H54 (cell line): Measurements from ENCODE around the gene HOXD4.

Experiments
- DNase-seq: peaks from one replicate; pipeline ENCODE4 v3.0.0; 2011; ENCODE audit warnings: low spot score, mixed read lengths; ENCODE audit not compliant: insufficient read length
- FAIRE-seq: peaks from 3 replicates; lab custom pipeline; 2011; peaks lifted over from hg19 to GRCh38; lab: Jason Lieb, UNC
- POLR2A ChIP-seq: IDR thresholded peaks from 2 replicates; pipeline ENCODE4 v1.6.1; 2011; ENCODE audit warnings: low read depth, mild to moderate bottlenecking, low read length

HOXD4 gene

DNA sequence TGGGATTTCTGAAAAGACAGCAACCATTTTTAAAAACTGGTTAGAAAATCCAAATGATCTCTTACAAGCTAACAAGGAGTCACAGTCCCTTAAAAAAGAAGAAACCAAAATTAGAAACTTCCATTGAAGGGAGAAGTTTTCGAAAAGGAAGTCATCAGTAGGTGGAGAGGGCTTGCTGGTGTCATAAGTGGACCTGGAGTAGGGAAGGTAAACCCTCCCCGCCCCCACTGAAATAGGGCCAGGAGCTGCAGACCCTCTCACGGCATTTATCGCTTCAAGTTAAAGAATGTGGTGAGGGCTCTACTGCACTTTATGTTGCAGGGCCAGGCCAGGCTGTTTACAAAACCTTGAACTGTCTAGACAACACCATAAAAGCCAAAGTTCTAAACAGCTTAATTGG is 41.4 kb upstream of the HOXD4 start:
- FAIRE-seq (no peak), DNase-seq (no peak)

DNA sequence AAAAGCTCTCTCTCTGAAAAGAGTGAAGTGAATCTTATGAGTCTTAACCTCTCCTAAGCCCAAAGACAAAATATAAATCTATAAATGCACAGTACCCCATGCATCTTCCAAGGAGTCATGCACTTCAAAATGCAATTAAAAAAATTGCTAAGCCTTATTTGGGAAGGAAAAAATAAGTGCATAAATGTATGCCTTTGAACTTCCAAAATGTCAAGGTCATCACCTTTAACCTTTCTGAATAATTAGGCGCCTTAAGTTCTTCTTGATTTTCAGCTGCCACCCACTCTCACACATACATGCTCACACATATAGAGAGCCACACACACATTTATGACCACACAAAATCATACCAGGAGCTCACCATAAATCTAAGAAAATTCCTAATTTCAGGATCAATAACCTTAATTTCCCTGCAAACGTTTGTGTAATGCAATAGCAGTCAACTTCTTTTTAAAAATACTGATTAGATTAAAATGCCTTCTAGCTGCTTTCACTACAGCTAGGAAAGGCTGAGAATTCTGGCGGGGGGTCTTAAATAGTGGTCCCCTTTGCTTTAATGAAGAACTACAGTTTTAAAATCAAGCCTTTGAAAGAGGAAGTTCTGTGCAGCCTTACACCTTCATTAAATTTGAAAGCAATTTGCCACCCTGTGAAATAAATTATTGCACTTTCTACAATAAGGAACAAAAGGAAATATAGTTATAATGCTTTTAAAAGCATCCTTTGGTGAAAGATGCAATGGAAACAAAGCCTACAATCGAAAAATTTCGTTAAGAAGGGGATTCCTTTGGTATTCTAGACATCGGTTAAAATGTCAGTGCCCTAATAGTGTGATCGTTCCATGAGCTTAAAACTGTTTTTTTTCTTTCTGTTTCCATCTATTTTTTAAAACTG is 40.7 kb upstream of the HOXD4 start:
- no peak for DNase-seq
- no peak for FAIRE-seq
- no peak for TF ChIP-seq POLR2A

More for the DNA sequence above, 41.4 kb upstream of the HOXD4 start:
- TF ChIP-seq POLR2A = no peak

- no peak for FAIRE-seq
- DNase-seq = no peak
- no peak for TF ChIP-seq POLR2A
Observed at GRCh38 chr2:176111309-176111663, 40.1 kb upstream of the HOXD4 start.

DNA sequence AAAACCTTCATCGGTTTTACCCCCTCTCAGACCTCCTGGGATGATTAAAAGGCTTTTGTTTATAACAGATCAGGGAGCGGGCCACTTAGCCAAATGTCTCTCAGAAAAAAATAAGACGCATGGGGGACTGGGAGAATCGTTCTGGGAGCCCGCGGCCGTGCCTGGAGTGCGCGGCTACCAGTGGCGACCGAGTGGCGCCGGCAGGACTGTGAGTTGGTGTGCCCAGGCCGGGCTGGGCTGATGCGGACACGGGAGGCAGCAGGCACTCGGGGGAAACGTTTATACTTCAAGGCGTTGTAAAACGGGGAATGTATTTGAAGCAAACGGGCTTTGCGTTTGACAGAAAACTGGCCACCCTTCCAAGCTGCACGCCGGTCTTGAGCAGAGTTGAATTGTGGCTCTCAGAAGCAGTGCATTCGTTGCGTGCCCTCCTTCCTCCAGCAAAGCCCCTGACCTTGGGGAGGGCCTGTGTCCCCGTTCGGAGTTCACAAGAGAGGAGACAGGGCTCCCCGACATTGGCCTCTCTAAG is 39.4 kb upstream of the HOXD4 start:
- no peak for FAIRE-seq
- TF ChIP-seq POLR2A = no peak
- no peak for DNase-seq

DNA sequence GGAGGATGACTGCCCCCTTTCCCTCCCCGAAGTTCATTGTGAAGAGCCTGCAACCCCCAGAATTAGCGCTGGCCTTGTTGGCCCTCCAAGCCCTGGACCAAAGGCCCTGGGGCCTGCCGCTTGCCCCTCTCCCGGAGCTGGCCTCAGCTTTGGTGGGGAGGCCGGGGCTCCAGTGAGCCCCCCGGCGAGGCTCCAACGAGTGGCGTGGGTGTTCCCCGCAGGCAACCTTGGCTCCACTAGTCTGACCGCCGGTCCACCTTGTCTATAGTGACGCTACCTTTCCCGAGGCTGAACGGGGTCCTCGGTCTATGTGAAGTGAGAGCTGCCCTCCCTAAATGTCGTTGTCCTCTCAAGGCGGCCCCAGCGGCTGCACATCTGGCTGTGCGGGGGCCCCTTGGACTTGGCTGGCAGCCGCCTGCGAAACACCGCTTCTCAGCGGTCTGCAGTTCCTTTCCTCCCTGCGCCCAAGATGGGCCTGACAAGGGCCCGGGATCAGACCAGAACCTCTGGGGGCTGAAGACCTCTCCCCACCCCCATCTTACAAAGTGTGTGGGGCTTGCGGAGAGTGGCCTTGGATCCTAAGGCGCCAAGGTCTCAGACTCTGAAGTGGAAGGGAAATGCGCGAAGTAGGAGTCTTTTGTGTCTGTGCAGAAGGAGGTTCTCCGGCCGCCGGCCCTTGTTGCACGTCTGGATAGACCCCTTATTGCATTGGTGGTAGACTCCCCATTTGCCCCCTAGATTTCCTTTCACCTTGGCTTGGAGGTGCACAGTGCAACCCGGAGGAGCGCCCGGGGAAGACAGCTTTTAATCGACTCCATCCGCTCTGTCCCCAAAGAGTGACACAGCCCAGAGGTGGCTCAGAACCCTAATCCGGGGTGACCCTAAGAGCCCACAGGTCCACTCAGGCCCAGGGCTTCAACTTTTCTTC is 38.7 kb upstream of the HOXD4 start:
- no peak for FAIRE-seq
- no peak for TF ChIP-seq POLR2A

GRCh38 chr2:176114120-176114929 is 37.0 kb upstream of the HOXD4 start:
- FAIRE-seq (no peak), DNase-seq (no peak)
- no peak for TF ChIP-seq POLR2A

More for the DNA sequence above, 38.7 kb upstream of the HOXD4 start:
- no peak for DNase-seq

GRCh38 chr2:176114930-176115625 is 36.3 kb upstream of the HOXD4 start:
- TF ChIP-seq POLR2A = no peak
- no peak for DNase-seq
- FAIRE-seq = no peak

DNA sequence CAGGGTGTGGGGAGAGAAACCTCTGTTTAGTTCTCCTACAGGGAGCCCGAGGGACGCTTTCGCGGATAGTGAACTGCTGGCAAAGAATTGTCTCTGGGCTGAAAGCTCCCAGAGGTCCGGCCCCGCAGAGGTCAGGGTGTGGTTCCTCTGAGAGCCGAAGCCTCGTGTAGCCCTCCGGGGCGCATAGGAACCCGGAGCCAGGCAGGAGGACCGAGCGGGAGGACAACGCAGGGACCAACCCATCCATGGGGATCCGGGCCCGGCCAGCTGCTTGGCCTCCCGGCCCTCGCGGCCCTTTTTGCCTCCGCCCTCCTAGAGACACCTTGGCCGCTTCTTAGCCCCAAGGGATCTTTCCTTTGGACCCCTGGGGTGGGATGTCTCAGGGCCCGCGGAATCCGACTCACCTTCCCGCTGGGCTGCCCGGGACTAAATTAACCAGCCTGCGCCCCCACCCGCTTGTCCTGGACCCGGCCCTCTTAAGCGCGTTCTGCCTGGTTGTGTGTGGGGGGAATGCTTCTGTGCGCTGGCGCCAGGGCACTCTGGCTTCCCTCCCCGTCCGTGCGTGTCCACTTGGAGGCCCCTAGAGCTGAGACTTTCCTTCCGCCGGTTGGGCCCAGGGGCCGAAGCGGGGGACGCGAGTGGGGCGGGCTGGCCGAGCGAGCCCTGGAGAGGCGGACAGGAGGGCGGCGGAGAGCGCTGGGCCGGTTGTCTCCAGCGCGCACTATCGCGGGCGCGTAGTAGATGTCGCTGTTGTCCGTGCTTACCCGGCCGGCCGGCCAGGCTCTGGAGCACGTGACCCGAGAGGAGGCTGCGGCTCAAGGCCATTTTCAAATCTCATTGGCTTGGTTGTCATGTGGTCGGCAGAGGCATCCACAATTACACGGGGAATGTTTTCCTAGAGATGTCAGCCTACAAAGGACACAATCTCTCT is 35.2 kb upstream of the HOXD4 start, which contains the start of gene HOXD10:
Gene HOXD10, plus strand, starts transcription at position 896 of the 931 bp plus-strand sequence. CDS start 56 bp downstream, outside the sequence.
- TF ChIP-seq POLR2A = no peak
- FAIRE-seq (no peak), DNase-seq (no peak)

- no peak for FAIRE-seq
- no peak for DNase-seq
- no peak for TF ChIP-seq POLR2A
Observed at GRCh38 chr2:176117162-176117822, 34.1 kb upstream of the HOXD4 start.

DNA sequence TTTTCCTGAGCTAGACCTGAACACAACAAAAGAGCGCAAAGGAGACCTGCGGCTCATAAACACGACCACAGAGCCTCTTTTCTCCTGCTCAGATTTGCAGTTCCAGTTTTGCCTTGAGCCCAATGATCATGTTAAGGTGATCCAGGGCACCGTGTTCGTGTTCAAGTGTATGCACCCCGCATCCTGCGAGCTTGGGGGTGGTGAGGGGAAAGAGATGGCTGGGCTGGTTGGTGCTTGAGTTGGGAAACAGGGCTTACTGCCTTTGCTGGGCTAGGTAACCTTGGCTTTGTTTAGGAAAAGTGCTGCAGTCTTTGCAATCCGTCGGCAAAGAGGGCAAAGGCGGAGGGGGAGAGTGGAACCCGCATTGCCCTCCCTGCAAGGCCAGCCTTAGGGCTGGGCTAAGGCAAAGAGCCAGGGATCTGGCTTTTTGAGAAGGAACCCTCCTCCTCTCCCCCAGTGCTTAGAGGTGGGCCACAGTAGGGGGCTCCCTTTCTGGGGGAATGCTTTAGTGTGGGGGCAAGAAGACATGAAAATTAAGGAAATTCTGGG is 33.5 kb upstream of the HOXD4 start:
- TF ChIP-seq POLR2A = no peak
- DNase-seq (no peak), FAIRE-seq (no peak)

DNA sequence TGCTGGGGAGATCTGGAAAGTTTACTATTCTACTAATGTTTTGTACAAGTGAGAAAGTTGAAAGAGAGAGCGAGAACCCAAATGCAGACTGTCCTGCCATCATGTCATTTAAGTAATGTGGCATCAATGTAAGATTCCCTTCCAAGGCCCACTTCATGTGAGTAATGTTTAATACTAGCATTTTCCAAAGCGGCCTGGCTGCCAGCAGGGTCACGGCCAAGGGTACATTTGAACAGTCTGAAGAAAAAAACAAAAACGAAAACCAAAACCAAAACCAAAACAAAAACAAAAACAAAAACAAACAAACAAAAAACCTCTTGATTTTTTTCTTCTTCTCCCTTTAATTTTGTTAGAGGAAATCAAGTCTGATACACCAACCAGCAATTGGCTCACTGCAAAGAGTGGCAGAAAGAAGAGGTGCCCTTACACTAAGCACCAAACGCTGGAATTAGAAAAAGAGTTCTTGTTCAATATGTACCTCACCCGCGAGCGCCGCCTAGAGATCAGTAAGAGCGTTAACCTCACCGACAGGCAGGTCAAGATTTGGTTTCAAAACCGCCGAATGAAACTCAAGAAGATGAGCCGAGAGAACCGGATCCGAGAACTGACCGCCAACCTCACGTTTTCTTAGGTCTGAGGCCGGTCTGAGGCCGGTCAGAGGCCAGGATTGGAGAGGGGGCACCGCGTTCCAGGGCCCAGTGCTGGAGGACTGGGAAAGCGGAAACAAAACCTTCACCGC is 32.6 kb upstream of the HOXD4 start:
- DNase-seq = no peak
- no peak for FAIRE-seq
- no peak for TF ChIP-seq POLR2A
